Measurements from ENCODE around the gene PECR. TPM values are rescaled to one million over a fixed set of nuclear protein-coding genes. Genes with fewer than 3 reads are reported as not detected.

PECR gene
- total RNA-seq (10 to 100 TPM in 1 of 2 experiments, 1 to 10 TPM in 1; 9.1 to 10.3 TPM), total RNA-seq (0.49 to 23.6 (median 11.2) reads per million in 172 experiments)
- polyA plus RNA-seq (2013, experiment 1 of 2), result 21.0 TPM
- polyA plus RNA-seq (2013, experiment 2 of 2), result 21.0 TPM

- ChIA-PET CTCF (interaction anchor here (0.7 to 1.6 kb wide), 4 partner anchors 23 to 75 kb away, joined by 3 to 5 read pairs (median 4); no protein-coding TSS in a partner anchor), POLR2A (interaction anchor here (0.7 to 5.3 kb wide), 7 partner anchors 20 to 49 kb away, joined by 3 to 106 read pairs (median 4); partner anchors contain the start of gene XRCC5)
- Mint-ChIP-seq H3K4me1 (ENCODE audit: low read depth) (peaks cover 66% of the 10 kb centered on the region), H3K36me3 (ENCODE audit: low read depth) (peaks cover 4% of the 10 kb centered on the region), H3K27me3 (no peaks in the 10 kb centered on the region), H3K9me3 (no peaks in the 10 kb centered on the region), H3K4me3 (peak within 1 kb of the TSS; percentile 87), H3K27ac (peak within 1 kb of the TSS; percentile 82)
- H3K9me3 ChIP-seq (ENCODE audit: control insufficient read depth in 1 of 2, insufficient read depth in 1 of 2, low read length in 2 of 2), result no peaks in the 10 kb centered on the region
- no peaks in the 10 kb centered on the region for H3K36me3 ChIP-seq (ENCODE audit: insufficient read depth, low read length)
- peaks cover 49% of the 10 kb centered on the region for H3K4me1 ChIP-seq (ENCODE audit: insufficient read depth, low read length)
- no peak for TF ChIP-seq CTCF (IDR thresholded peaks at IDR 0.05)
- ATAC-seq (ENCODE audit: poor library complexity) (peak; percentile 79), DNase-seq (peak; percentile 52 to 85 (median 70))
- intact Hi-C loops (cut with DNase I, micrococcal nuclease), result loop anchor here in 1 of 2 experiments (2.0 kb wide), 1 partner anchor 31 kb away; no protein-coding TSS in a partner anchor
- H3K27me3 ChIP-seq (ENCODE audit: control insufficient read depth in 1 of 2, insufficient read depth in 2 of 2, low read length in 2 of 2), result no peaks in the 10 kb centered on the region
- H3K4me3 ChIP-seq (ENCODE audit: low read length), result peak within 1 kb of the TSS; percentile 96
- peak within 1 kb of the TSS; percentile 69 to 79 for H3K27ac ChIP-seq (ENCODE audit: low read depth in 1 of 2, low read length in 2 of 2)
Measured at GRCh38 chr2:216081487-216082116, at the start of gene PECR, which contains the start of gene TMEM169. Gene PECR (minus strand): TSS chr2:216081809. CDS start chr2:216081741, 68 bp downstream. Gene TMEM169 (plus strand): TSS chr2:216081919. CDS start chr2:216095964, 14,045 bp downstream.

GRCh38 chr2:216130346-216130971 lies 48.9 kb upstream of the PECR start:
- ChIA-PET CTCF (interaction anchor here (0.6 to 1.6 kb wide), 6 partner anchors 11 to 1910 kb away, joined by 3 to 8 read pairs (median 4); no protein-coding TSS in a partner anchor), POLR2A (interaction anchor here (0.6 to 1.7 kb wide), 3 partner anchors 21 to 69 kb away, joined by 3 to 4 read pairs (median 4); partner anchors contain the start of gene XRCC5)
- no peaks in the 10 kb centered on the region for H3K9me3 Mint-ChIP-seq
- no peak overlapping the region for H3K4me3 ChIP-seq (ENCODE audit: low read length)
- intact Hi-C loops (cut with DNase I, micrococcal nuclease), result no loop called here
- no peak for ATAC-seq (ENCODE audit: poor library complexity)
- H3K27me3 ChIP-seq (ENCODE audit: control insufficient read depth in 1 of 2, insufficient read depth in 2 of 2, low read length in 2 of 2), result no peaks in the 10 kb centered on the region
- H3K4me3 Mint-ChIP-seq, result no peak overlapping the region
- H3K4me1 Mint-ChIP-seq (ENCODE audit: low read depth), result peaks cover 83% of the 10 kb centered on the region
- DNase-seq, result no peak
- no peaks in the 10 kb centered on the region for H3K9me3 ChIP-seq (ENCODE audit: control insufficient read depth in 1 of 2, insufficient read depth in 1 of 2, low read length in 2 of 2)
- TF ChIP-seq CTCF (IDR thresholded peaks at IDR 0.05), result no peak
- H3K4me1 ChIP-seq (ENCODE audit: insufficient read depth, low read length), result peaks cover 4% of the 10 kb centered on the region
- peak overlapping the region; percentile 68 for H3K27ac Mint-ChIP-seq
- H3K27me3 Mint-ChIP-seq, result no peaks in the 10 kb centered on the region
- peaks cover 98% of the 10 kb centered on the region for H3K36me3 ChIP-seq (ENCODE audit: insufficient read depth, low read length)
- H3K27ac ChIP-seq (ENCODE audit: low read depth in 1 of 2, low read length in 2 of 2), result no peak overlapping the region
- peaks cover 100% of the 10 kb centered on the region for H3K36me3 Mint-ChIP-seq (ENCODE audit: low read depth)

GRCh38 chr2:216126943-216127342 lies 45.3 kb upstream of the PECR start:
- CTCF ChIA-PET, result interaction anchor here (1.2 to 1.4 kb wide), 2 partner anchors 17 to 42 kb away, joined by 3 read pairs; no protein-coding TSS in a partner anchor
- intact Hi-C loops (cut with DNase I, micrococcal nuclease), result loop anchor here in 1 of 2 experiments (5.0 kb wide), 1 partner anchor 35 kb away; no protein-coding TSS in a partner anchor

More at GRCh38 chr2:216126943-216127342, 45.3 kb upstream of the PECR start:
- no peak for TF ChIP-seq CTCF (IDR thresholded peaks at IDR 0.05)
- peaks cover 100% of the 10 kb centered on the region for H3K36me3 Mint-ChIP-seq (ENCODE audit: low read depth)
- POLR2A ChIA-PET, result interaction anchor here (0.6 kb wide), 1 partner anchor 16 kb away, joined by 3 read pairs; no protein-coding TSS in a partner anchor
- ATAC-seq (ENCODE audit: poor library complexity) (no peak), DNase-seq (no peak)
- H3K4me3 Mint-ChIP-seq, result no peak overlapping the region
- H3K4me1 ChIP-seq (ENCODE audit: insufficient read depth, low read length), result peaks cover 4% of the 10 kb centered on the region
- peaks cover 77% of the 10 kb centered on the region for H3K4me1 Mint-ChIP-seq (ENCODE audit: low read depth)
- no peaks in the 10 kb centered on the region for H3K27me3 Mint-ChIP-seq
- H3K9me3 ChIP-seq (ENCODE audit: control insufficient read depth in 1 of 2, insufficient read depth in 1 of 2, low read length in 2 of 2), result no peaks in the 10 kb centered on the region
- no peaks in the 10 kb centered on the region for H3K9me3 Mint-ChIP-seq
- H3K4me3 ChIP-seq (ENCODE audit: low read length), result no peak overlapping the region
- H3K36me3 ChIP-seq (ENCODE audit: insufficient read depth, low read length), result peaks cover 99% of the 10 kb centered on the region
- no peaks in the 10 kb centered on the region for H3K27me3 ChIP-seq (ENCODE audit: control insufficient read depth in 1 of 2, insufficient read depth in 2 of 2, low read length in 2 of 2)
- H3K27ac ChIP-seq (ENCODE audit: low read depth in 1 of 2, low read length in 2 of 2), result no peak overlapping the region
- peak overlapping the region; percentile 64 for H3K27ac Mint-ChIP-seq

All from CD4-positive, alpha-beta T cell (primary cell).